IPS-NIHi7 (cell line): ENCODE data around the gene RXFP4.

Experiments used
- DNase-seq: peaks from one replicate; pipeline ENCODE4 v3.0.0; 2012; ENCODE audit warnings: mixed read lengths; ENCODE audit errors: extremely low spot score

RXFP4 gene

DNA sequence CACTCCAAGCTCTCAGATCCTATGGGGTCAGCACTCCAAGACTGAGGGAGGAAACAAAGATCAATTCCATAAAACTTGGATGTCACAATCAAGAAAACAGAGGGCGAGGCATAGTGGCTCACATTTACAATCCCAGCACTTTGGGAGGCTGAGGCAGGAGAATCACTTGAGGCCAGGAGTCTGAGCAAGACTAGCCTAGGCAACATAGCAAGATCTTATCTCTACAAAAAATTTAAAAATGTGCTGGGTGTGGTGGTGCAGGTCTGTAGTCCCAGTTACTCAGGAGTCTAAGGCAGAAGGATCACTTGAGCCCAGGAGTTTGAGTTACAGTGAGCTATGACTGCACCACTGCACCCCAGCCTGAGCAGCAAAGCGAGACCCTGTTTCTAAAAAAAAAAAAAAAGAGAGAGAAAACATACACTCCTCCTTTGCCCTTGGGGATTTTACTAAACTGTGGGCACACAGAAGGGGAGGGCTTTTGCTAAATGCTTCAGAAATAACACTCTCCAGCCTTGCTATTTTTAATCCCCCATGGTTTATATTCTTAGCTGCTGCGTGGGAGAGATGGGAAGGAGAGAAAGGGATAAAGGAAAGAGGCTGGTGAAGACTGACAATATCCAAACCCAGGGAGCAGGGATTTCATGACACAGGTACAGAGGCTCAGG is 18.8 kb downstream of the RXFP4 start:
- DNase-seq, result no peak

DNA sequence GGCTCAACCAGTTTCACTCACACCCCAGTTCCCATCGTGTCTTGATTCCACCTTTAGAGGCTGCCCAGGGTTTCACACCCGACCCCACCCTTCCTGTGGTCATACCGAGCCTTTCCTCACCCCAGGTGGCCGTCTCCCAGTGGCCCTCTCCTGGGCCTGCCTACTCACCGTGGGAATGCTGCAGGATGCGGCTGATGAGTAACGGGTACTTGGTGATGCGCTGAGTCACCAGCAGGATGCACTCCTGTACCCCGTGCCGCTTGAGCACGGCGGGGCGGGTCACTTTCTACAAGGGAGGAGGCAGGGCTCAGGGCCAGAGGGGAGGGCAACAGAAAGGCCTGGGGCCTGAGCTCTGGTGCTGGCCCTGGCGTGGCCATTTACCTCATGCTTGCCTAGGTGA is 20.5 kb downstream of the RXFP4 start:
- DNase-seq, result peak; percentile 52

DNA sequence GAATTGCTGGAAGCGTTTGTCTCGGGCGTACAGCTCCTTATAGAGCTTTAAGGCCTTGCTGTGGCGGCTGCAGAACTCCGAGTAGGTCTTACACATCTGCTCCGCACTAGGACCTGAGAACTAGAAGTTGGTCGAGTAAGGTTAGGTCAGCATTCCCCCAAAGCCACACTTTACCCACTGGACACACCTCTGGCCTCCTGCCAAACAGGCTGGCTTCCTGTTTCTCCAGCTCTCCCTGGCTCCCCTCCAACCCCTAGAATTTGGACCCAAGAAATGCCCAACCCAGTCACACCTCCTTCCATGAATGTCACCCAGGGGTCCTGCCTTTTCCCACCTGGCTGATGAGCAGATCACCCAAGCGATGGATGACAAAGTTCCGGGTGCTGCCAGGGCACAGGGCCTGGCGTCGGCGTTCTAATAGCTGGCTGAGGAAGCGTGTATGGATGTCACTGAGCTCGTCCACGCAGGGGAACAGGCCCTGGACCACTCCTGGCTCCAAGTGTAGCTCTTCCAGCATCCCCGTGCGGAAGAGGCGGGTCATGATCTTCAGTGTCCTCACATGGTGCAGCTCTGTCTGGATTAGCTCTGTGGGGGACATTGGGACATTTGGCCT is 21.3 kb downstream of the RXFP4 start:
- DNase-seq, result no peak

DNA sequence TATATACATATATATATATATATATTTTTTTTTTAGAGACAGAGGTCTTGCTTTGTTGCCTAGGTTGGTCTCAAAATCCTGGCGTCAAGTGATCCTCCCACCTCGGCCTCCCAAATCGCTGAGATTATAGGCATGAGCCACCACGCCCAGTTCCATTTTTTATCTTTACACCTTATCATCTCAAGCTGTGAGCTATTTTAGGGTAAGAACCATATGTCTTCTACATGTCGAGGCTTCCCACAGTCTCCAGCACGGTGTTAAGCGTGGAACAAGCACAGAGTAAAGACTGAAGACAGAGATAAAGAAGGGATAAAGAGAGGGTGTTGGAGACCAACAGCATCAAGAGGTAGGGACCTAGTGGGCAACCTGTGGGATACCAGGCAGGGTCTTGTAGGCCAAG is 22.8 kb downstream of the RXFP4 start:
- DNase-seq, result no peak

DNA sequence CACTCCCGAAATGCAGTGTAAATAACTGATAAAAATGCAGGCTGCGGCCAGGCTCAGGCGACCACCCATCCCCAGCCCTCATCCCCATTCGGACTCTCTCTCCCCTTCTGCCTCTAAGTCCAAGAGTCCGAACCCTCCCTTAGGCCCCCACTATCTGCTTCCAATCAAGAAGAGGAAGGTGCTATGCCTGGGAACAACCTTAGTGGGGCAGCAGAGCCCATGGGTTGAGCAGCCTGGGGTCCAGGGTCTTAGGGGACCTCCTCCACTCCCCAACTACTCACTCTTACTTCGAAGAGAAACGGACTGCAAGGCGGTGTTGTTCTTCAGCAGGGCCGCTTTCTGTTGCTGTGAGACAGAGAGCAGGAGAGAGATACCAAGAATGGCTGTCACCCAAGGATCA is 24.7 kb downstream of the RXFP4 start:
- DNase-seq, result peak; percentile 57

DNA sequence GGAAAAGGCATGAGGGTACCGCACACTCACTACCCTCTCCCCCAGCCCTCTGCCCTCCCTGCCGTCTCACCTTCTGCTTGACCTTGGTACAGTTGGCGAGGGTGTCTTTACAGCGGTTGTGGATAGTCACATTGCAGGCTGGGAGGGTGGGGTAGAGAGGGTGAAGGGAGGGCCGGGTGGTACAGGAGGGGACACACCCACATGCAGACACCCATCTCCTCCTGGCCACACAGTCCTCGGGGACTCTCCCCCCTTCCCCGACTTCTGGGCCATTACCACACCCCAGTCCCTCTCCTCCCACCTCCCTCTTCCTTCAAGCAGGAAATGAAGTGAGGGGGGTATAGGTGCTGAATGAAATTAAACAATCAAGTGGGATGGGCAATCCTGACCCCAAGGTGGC is 25.3 kb downstream of the RXFP4 start:
- DNase-seq, result no peak

DNA sequence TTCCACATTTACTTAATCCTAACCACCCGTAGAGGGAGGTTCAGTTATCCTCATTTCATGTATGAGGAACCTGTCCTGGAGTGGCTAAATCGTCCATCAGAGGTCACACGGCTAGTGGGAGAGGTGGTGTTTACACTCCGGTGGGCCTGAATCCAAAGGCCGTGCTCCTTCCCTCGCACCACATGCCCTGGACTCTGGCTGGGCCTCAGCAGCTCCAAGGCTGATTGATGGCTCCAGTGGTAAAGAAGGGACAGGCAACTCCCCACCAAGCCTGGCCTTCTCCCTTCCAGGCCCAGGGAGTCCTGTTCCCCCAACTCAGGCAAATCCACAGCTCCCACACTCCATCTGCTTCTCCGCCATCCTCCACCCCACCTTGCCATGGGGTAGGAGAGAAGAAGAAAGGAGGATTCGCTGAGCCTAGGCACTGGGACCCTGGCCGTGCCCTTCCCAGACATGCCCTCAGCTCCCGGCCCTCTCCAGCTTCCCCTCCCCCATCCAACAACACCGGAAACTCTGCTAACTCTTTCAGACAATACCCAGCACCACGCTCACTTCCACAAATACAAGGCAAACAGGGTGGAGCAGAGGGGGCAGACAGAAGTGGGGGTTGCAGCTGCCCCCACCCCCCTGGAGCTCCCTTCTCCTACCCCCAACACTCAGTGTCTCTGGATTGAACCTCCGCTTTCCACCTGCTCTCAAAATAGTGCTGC is 26.1 kb downstream of the RXFP4 start:
- no peak for DNase-seq

DNA sequence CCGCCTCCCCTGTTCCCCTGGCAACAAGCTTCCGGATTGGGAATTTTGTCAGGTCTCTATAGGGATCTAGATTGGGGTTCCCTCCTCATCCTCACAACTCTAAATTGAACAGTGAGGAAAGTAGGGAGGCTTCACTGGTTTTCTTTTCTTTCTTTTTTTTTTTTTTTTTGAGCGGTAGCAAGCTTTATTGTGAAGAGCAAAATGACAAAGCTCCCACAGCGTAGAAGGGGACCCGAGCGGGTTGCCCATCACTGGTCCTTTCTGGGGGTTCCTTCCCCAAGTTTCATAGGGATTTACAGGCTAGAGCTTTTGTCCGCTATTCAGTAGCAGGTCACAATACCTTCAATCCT is 26.6 kb downstream of the RXFP4 start:
- DNase-seq, result no peak

DNA sequence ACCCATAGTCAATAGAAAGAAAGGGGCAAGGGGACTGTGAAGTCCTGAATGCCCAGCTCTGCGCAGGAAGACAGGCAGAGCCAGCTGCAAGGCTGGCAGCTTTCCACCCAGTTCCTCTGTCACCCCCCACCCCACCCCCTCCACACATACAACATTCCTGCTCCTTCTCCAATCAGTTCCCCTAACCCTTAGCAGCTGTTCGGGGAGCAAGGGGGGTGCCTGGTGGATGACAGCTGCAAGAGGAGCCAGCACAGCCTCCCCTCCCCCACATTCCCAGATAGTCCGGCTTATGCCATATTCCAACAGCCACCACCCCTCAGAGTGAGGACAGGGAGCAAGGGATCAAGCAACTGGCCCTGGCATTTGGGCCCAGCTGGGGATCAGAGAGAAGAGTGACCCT is 27.2 kb downstream of the RXFP4 start:
- no peak for DNase-seq

DNA sequence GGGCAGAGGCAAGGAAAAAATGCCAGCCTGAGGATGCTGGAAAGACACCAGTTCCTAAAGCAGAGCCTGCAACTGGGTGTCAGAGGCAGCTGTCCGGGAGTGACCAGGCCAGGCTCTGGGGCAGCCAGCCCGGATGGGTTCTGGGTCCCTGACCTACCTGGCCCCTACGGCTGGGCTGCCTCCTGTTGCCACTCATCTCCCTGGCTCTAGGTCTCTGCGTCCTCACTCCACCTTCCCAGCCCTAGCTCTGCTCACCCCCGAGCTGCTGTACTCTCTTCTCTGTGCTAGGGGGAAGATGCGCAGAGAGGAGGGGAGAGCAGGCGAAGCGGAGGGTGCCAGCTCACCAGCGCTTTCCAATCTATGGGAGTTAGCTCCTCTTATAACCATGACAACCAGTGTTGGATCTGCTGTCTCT is 27.9 kb downstream of the RXFP4 start:
- DNase-seq, result no peak

DNA sequence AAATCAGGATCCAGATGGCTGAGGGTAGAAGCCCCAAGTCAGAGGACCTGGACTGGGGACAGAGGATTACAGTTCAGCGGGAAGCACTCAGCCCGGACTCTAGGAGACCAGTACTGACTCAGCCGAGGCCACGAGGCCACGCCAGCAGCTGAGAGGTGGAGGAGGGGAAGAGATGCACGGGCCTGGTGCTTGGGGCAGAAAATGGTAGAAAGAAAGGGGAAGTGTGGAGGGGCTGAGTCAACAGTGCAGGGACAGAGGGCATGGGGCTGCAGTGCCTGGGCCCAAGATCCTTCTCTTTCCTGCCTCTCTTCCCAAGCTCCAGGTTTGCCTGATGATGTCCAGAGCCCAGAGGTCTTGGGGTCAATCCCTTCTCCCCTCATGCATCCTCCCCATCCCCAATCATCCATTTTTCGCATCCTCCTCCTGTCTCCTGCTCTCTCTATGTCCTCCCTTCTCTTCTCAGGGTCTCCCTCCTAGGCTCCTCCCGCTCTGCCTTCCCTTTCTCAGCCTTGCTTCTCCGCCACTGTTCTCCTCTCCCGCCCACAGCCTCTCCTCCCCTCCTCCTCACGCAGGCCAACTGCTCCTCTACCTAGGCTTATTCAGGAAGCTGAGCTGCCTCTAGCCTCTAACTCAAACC is 29.2 kb downstream of the RXFP4 start:
- no peak for DNase-seq

DNA sequence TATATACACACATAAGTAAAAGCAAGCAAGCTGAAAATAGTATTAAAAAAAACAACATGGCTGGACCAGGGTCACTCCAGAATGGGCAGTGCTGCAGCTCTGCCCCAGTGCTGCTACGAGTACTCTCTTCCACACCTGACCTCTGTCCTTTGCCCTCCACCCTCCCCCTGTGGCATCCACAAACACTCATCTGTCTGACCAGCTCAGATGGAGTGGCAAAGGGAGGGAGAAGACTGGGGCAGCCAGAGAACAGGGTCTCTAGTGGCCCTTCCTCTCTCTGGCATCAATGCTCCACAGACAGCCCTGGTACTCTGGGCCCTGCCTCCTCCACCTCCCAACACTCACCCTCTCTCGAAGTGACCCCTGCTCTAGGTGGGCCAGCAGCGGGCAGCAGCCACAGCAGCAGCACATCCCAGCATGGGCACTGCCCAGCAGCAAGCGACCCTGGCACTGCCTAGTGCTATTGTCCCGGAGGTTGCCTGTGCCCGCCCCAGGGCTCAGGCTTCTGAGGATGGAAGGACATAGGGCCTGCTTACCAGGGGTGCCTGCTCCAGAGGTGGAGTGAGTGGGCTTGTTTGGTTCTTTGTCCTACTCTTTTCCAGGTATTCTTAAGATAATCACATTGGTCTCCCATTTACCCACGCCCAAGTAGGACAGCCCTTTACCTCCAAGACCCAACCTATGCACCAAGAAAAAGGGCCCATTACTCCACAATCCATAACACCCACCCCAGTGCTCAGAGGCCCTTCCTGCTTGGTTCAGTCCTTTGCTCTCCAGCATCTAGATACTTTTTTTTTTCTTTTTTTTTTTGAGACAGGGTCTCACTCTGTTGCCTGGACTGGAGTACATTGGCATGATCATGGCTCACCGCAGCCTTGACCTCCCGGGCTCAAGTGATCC is 30.7 kb downstream of the RXFP4 start:
- DNase-seq, result no peak

DNA sequence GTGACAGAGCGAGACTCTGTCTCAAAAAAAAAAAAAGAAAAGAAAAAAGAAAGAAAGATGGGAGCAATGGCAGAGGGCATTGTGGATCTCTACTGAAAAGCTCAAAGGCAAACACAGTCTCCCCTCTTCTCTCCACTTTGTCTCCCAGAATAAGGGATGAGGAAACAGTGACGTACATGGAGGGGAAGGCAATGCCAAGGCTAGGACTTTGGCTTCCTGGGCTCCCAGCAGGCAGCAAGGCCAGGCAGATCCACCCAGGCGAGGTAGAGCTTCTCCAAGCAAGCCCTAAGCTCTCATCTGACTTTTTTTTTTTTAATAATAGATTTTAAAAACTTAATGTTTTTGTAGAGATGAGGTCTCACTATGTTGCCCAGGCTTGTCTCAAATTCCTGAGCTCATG is 32.3 kb downstream of the RXFP4 start:
- no peak for DNase-seq

DNA sequence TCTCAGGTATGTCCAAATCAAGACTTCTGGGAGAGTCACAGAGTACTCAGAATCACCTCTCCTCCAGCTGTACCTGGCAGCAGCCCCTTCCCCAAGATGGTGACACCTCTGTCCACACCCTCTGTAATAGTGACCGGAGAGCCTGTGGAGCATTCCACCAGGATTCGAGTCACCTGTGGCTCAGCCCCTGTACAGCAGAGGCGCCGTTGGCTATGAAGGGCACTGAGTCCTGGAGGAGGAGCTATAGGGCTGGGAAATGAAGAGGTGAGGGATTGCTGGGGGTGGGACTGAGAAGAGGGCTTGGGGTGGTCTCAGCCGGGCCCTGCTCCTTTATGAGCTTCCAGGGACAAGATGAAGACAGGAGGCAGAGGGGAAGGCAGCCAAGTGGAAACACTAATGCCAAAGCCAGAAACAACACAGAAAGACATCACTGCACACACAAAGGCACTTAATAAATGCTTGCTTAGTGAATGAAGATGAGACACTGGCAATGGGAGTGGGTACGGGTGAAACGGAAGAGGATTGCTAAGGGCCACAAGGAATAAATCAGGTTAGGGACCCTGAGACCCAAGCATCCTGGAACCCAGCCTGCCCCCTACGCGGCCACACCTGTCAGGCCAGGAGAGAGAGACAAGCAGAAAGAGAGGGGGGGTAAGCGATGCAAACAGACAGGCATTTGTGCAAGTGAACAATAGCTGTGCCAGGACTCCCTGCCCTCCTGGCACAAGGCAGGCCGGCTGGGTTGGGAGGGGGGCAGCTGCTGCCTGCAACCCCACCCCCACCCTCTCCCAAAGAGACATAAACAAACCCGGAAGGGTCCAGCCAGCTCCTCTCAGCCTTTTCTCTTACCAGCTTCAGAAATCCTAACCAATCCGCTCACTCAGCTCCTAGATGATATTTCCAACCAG is 33.0 kb downstream of the RXFP4 start:
- DNase-seq, result no peak

DNA sequence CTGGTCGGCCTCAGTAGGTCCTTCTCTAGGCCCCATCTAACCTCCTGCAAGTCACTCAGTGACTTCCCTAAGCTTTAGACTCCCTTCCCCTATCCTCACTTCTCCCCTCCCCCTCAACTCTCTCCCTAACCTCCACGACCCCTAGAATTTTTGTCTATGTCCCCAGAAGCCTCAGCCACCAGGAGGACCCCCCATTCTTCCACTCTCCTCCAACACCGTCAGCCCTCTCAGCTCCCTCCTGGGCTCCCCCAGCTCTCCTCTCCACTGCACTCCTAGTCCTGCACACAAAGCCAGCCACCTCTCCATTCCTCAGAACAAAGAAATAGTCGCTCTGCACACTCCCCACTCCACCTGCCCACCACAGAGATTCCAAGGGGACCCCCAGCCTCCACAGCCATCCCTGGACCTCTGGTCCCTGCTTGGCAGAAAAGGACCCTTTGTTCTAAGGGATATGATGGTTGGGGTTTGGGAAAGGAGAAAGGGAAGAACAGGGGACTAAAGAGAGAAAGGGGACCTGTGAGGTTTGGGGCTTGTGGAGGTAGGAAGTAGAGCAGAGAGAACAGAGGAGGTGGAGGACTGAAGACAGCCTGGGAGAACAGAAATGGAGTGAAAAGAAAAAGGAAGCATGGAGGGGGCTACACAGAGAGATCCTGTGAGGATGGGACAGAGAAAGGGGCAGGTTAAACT is 34.1 kb downstream of the RXFP4 start:
- no peak for DNase-seq

DNA sequence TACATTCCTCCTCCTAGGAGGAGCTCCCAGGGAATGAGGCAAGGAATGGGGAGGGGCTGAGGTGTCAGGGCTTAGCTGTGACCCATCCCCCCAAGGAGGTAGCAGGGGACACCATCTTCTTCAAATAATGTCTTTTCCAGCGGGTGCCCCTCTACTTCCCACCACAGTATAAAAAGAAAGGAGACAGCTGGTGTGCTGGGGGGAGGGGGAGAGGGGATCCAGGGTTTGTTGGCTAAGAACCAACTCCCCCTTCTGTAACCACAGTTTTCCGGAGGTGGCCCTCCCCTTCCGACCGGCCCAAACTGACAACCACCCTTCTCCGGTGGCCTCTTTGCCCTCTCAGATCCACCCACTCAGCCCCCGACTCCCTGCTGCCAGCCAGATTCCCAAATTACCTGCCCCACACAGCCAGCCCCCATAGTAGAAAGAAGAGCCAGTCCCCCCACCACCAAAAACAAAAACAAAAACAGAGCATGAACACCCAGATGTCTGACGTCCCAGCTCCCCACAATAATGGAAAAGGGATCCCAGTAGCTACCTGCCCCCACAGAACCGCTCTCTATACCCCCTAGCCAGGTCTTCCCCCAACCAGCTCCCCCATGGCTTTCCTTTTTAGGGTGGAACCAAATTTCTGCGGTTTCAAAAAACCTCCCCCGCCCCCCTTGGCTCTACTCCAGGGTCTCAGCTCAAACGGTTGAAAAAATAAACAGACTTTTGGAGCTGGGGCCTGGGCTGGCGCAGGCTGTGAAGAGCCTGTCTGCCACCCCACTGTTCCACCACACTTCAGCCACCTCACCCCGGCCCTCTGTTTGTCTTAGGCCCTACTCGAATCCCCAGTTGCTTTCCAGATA is 34.8 kb downstream of the RXFP4 start:
- DNase-seq, result peak; percentile 80

DNA sequence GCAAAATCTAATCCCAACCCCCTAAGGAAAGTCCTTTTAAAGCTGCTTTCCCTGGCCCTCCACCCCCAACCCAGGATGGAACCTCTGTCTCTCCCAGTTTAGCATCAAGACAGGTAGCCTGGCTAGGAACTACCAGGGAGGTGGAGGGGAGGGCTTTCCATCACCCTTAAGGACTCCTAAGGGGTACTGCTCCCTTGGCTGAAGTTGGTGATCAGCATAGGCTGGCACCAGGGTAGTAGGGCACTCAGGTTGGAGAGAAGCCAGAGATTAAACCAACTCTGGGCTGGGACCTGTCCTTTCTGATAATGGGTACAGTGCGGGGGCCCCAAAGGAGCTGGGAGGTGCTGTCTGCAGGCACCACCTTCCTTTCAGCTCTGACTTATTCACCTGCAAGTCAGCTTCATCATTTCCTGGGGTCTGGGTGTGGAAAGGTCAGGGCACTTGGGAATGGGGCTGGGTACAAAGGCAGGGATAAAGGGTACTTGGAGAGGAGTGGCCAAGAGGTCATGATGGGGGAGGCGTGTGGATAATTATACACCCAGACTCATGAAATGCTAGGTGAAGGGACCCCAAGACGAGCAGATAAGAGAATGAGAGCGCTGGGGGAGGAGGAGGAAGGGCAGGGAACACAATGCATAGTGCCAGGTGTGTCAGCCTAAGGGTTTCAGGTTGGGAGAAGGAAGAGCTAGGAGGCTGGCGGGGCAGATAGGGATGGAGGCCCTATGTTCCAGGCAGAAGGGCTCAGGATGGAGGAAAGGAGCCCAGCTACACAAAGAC is 35.7 kb downstream of the RXFP4 start:
- no peak for DNase-seq

DNA sequence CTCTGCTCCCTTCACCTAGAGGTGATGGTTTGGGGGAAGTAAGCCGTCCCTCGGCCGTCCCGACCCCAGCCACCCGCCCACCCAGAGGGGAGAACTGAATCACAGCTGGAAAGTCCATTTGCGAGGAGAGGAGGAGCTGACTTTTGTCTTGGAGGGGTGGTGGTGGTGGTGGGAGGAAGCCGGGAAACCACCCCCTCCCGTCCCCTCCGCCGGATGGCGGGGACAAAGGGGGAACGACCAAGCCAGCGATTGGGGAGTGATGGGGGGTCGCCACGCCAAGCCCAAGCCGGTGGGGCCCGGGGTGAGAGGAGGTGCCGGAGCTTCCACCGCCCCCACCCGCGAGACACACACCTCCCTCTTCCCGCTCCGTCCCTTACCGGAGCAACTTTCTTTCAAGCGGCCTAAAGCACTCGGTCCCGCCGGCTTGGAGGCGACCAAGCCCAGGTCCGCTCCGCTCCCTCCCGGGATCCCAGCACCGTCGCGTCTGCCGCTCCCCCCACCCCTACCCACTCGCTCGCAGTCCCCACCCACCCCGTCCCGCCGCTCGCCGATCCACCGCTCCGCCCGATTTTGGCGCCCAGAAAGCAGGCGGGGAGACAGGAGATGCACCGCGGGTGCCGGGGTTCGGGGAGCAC is 36.4 kb downstream of the RXFP4 start:
- DNase-seq, result no peak
